HepG2 (cell line): ENCODE results near the gene SLC22A15. TPM values are rescaled to one million over a fixed set of nuclear protein-coding genes. Genes with fewer than 3 reads are reported as not detected.

Source experiments
- ATAC-seq: fragments of 200-7000 bp; cut with Tn5 transposase; 3 replicates; pipeline ENCODE4 v1.9.1; 2020; ENCODE audit warnings: mild to moderate bottlenecking, moderate library complexity
- BruUV-seq: library from RNA; stranded (reverse); fragments of 400-500 nt; replicated peaks from 2 replicates; lab custom pipeline; 2021; lab: Mats Ljungman, UMichigan
- CTCF ChIA-PET: fragments of 300-600 bp; formaldehyde crosslinking; extraction: SDS; loops from one replicate; lab custom pipeline; 2021; ENCODE audit warnings: low total read pairs, inconsistent platforms, low intra/inter-chr PET ratio; lab: Yijun Ruan, JAX
- POLR2A ChIA-PET: fragments of 350-600 bp; sonication (Branson Sonifier 250); formaldehyde crosslinking; loops from one replicate; lab custom pipeline; 2020; ENCODE audit warnings: antibody characterized with exemption, inconsistent platforms; lab: Yijun Ruan, JAX
- DNase-seq: peaks from one replicate; pipeline ENCODE4 v3.0.0-alpha.2; 2015; ENCODE audit warnings: low spot score
- FAIRE-seq: peaks from 3 replicates; lab custom pipeline; 2011; peaks lifted over from hg19 to GRCh38; lab: Jason Lieb, UNC
- H2AFZ ChIP-seq: one replicate; pipeline ENCODE4 v1.6.1; 2011; ENCODE audit warnings: low read length, inconsistent platforms
- H3K27ac ChIP-seq: fragments of 300-600 bp; 3 replicates; pipeline ENCODE4 v1.8.0; 2011; ENCODE audit warnings: mixed run types, mild to moderate bottlenecking, mixed read lengths, low read length, inconsistent platforms; ENCODE audit not compliant: insufficient read depth; ENCODE audit errors: extremely low read length
- H3K27me3 ChIP-seq, 2 experiments: fragments of 200-600 bp in 1 of 2; 2 replicates in 1 of 2; 3 replicates in 1 of 2; pipeline versions ENCODE4 v1.6.0 to v1.8.0; 2011; ENCODE audit warnings: low read length in 2 of 2, mild to moderate bottlenecking in 2 of 2, moderate library complexity in 2 of 2, inconsistent platforms in 1 of 2; ENCODE audit not compliant: insufficient read depth in 2 of 2, control insufficient read depth in 1 of 2
- H3K36me3 ChIP-seq, 2 experiments: fragments of 200-600 bp in 1 of 2; replicated peaks in 1 of 2; 2 replicates in 1 of 2; 3 replicates in 1 of 2; pipeline versions ENCODE4 v1.5.1 to v1.8.0; 2011; ENCODE audit warnings: low read length in 2 of 2, inconsistent platforms in 1 of 2; ENCODE audit not compliant: insufficient read depth in 2 of 2, control insufficient read depth in 1 of 2
- H3K4me1 ChIP-seq: 2 replicates; pipeline ENCODE4 v1.5.1; 2012; ENCODE audit warnings: low read length, inconsistent platforms; ENCODE audit not compliant: insufficient read depth
- H3K4me2 ChIP-seq: 2 replicates; pipeline ENCODE4 v1.6.0; 2011; ENCODE audit warnings: low read depth, low read length, inconsistent platforms
- H3K4me3 ChIP-seq, 3 experiments: fragments of 200-600 bp in 1 of 3; sonication (generic), shearing (Covaris generic) in 1 of 3; replicated peaks in 1 of 3; 2 replicates each; pipeline ENCODE4 v1.5.1; 2011 to 2016; ENCODE audit warnings: low read length in 3 of 3, inconsistent platforms in 2 of 3, low read depth in 2 of 3, mild to moderate bottlenecking in 2 of 3, control low read depth in 1 of 3, mixed read lengths in 1 of 3; ENCODE audit not compliant: insufficient read depth in 1 of 3
- H3K79me2 ChIP-seq: one replicate; pipeline ENCODE4 v1.6.1; 2011; ENCODE audit warnings: low read length, inconsistent platforms; ENCODE audit not compliant: insufficient read depth
- H3K9ac ChIP-seq: 2 replicates; pipeline ENCODE4 v1.6.0; 2011; ENCODE audit warnings: mild to moderate bottlenecking, low read depth, low read length, inconsistent platforms; ENCODE audit not compliant: insufficient read depth
- H3K9me3 ChIP-seq: 2 replicates; pipeline ENCODE4 v1.5.1; 2012; ENCODE audit warnings: mild to moderate bottlenecking, low read length
- H4K20me1 ChIP-seq: 2 replicates; pipeline ENCODE4 v1.6.0; 2011; ENCODE audit warnings: inconsistent platforms, mild to moderate bottlenecking, low read length, moderate library complexity; ENCODE audit not compliant: insufficient read depth
- ATRX ChIP-seq: sonication (generic); formaldehyde crosslinking; IDR thresholded peaks from 2 replicates; pipeline ENCODE4 v1.4.0; 2020; ENCODE audit warnings: missing genetic modification reagents, borderline replicate concordance
- FOSL2 ChIP-seq: sonication (generic); formaldehyde crosslinking; IDR thresholded peaks from 2 replicates; pipeline ENCODE4 v1.4.0; 2020; ENCODE audit warnings: missing genetic modification reagents
- FOXA1 ChIP-seq, 2 experiments: fragments of 450-650 bp in 1 of 2; sonication (generic) in 1 of 2; formaldehyde crosslinking in 1 of 2; IDR thresholded peaks; 2 replicates each; pipeline versions ENCODE4 v1.4.0 to v1.6.1; 2016 to 2020; ENCODE audit warnings: missing genetic modification reagents in 1 of 2
- KLF9 ChIP-seq: IDR thresholded peaks from 2 replicates; pipeline ENCODE4 v1.6.1; 2016; ENCODE audit warnings: low read depth
- MTA1 ChIP-seq: sonication (generic); formaldehyde crosslinking; IDR thresholded peaks from 2 replicates; pipeline ENCODE4 v1.4.0; 2020; ENCODE audit warnings: missing genetic modification reagents, mild to moderate bottlenecking, borderline replicate concordance
- ONECUT2 ChIP-seq: sonication (generic); formaldehyde crosslinking; IDR thresholded peaks from 2 replicates; pipeline ENCODE4 v1.4.0; 2020; ENCODE audit warnings: missing genetic modification reagents
- POLR2AphosphoS2 ChIP-seq: IDR thresholded peaks from 2 replicates; pipeline ENCODE4 v1.6.1; 2011; ENCODE audit warnings: low read depth, low read length, improper control_type of control experiment
- RBM39 ChIP-seq: fragments of 200-400 bp; formaldehyde crosslinking; IDR thresholded peaks from one replicate; pipeline ENCODE4 v1.6.1; 2018; ENCODE audit warnings: antibody characterized with exemption, mild to moderate bottlenecking, low read depth, low read length; ENCODE audit not compliant: poor library complexity, severe bottlenecking
- RXRB ChIP-seq: IDR thresholded peaks from 2 replicates; pipeline ENCODE4 v1.6.1; 2016; ENCODE audit warnings: borderline replicate concordance, missing genetic modification reagents, missing compliant biosample characterization
- SMAD1 ChIP-seq: sonication (generic); formaldehyde crosslinking; IDR thresholded peaks from 2 replicates; pipeline ENCODE4 v1.4.0; 2020; ENCODE audit warnings: missing genetic modification reagents, low read depth, mild to moderate bottlenecking, borderline replicate concordance
- SRSF1 ChIP-seq: fragments of 200-400 bp; formaldehyde crosslinking; optimal IDR thresholded peaks from 2 replicates; pipeline ENCODE3; 2017; ENCODE audit warnings: mild to moderate bottlenecking, low read depth, low read length, moderate library complexity
- TEAD3 ChIP-seq: optimal IDR thresholded peaks from 2 replicates; pipeline ENCODE3; 2016; ENCODE audit warnings: borderline replicate concordance
- ZNF350 ChIP-seq: sonication (generic); formaldehyde crosslinking; IDR thresholded peaks from 2 replicates; pipeline ENCODE4 v1.4.0; 2020; ENCODE audit warnings: mild to moderate bottlenecking, low read depth, missing genetic modification reagents, borderline replicate concordance
- ZNF674 ChIP-seq: sonication (generic); formaldehyde crosslinking; IDR thresholded peaks from 2 replicates; pipeline ENCODE4 v1.5.0; 2020; ENCODE audit warnings: low read depth, mild to moderate bottlenecking, missing genetic modification reagents
- WGBS: methylation state at CpG from one replicate; pipeline ENCODE4 v1.1.6; 2017; ENCODE audit warnings: low lambda C conversion rate; 5-methylcytosine and 5-hydroxymethylcytosine counted together
- in situ Hi-C: cut with HindIII; loops from 2 replicates; pipeline ENCODE4 v1.10.0; 2017; ENCODE audit warnings: low pct_unique_long_range_greater_than_20kb; ENCODE audit not compliant: extremely low pct_ligation_motif_present
- intact Hi-C: fragments of 100-400 bp; cut with micrococcal nuclease; formaldehyde crosslinking; loops from one replicate; pipeline ENCODE4 v1.10.0; 2022; ENCODE audit not compliant: unreplicated experiment
- polyA plus RNA-seq, 8 experiments: library from polyadenylated mRNA; depleted of rRNA in 3 of 8; stranded (reverse) in 7 of 8; unstranded in 1 of 8; fragments of >200 nt; fragmentation: Illumina TruSeq in 4 of 8; extraction: Trizol in 4 of 8; gene quantifications; 2 replicates each; pipeline versions ENCODE4 v1.2.1 to v1.2.3, GENCODE V29; 2011 to 2016; ENCODE audit warnings: low read depth in 4 of 8, missing spikeins in 1 of 8, mixed read lengths in 1 of 8; ENCODE audit not compliant: insufficient read depth in 1 of 8
- total RNA-seq, 5 experiments: library from RNA; depleted of rRNA; stranded (reverse); fragments of >200 nt; fragmentation: Illumina TruSeq; extraction: Trizol; gene quantifications; 2 replicates each; pipeline ENCODE4 v1.2.3, GENCODE V29; 2016; ENCODE audit warnings: low read depth in 1 of 5
- TF ChIP-seq, protein P1 (sequence below): sonication (generic); formaldehyde crosslinking; conservative IDR thresholded peaks from 2 replicates; pipeline ENCODE4 v1.4.0; 2020; ENCODE audit warnings: missing genetic modification reagents
- TF ChIP-seq, protein P2 (sequence below): sonication (generic); formaldehyde crosslinking; IDR thresholded peaks from 2 replicates; pipeline ENCODE4 v1.9.0; 2021; ENCODE audit warnings: missing genetic modification reagents, mild to moderate bottlenecking, borderline replicate concordance
- TF ChIP-seq, protein P3 (sequence below): sonication (generic); formaldehyde crosslinking; IDR thresholded peaks from 2 replicates; pipeline ENCODE4 v1.5.0; 2020; ENCODE audit warnings: mild to moderate bottlenecking, missing genetic modification reagents
- TF ChIP-seq, protein P4 (sequence below): sonication (generic); formaldehyde crosslinking; IDR thresholded peaks from 2 replicates; pipeline ENCODE4 v1.8.0; 2023; ENCODE audit warnings: mild to moderate bottlenecking, missing genetic modification reagents

SLC22A15 gene
- total and polyA plus RNA-seq, 2 of the 13 experiments (the other 11 are each of a cell fraction or from before 2014, with no cell fraction given): 0.24 to 1.7 TPM

DNA sequence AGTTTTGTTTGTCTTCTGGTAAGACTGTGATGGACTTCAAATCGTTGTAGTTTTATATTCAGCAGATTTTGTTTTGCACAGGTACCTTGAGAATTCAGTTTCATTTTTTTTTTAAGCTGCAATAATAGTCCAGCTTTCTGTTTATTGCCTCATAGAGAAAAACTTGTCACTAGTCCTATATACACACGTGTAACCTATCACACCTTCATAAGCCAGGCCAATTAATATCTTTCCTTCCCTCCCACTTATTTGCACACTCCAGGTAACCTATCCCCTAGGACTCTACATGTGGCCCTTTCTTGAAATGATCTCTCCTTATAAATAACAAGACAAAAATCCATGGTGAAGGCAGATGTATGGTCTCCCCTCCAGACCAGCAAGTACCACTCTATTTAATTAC, 62.4 kb downstream of the SLC22A15 start (continued):
- TF ChIP-seq, protein P1, sequence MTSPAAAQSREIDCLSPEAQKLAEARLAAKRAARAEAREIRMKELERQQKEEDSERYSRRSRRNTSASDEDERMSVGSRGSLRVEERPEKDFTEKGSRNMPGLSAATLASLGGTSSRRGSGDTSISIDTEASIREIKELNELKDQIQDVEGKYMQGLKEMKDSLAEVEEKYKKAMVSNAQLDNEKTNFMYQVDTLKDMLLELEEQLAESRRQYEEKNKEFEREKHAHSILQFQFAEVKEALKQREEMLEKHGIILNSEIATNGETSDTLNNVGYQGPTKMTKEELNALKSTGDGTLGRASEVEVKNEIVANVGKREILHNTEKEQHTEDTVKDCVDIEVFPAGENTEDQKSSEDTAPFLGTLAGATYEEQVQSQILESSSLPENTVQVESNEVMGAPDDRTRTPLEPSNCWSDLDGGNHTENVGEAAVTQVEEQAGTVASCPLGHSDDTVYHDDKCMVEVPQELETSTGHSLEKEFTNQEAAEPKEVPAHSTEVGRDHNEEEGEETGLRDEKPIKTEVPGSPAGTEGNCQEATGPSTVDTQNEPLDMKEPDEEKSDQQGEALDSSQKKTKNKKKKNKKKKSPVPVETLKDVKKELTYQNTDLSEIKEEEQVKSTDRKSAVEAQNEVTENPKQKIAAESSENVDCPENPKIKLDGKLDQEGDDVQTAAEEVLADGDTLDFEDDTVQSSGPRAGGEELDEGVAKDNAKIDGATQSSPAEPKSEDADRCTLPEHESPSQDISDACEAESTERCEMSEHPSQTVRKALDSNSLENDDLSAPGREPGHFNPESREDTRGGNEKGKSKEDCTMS (CRISPR knock-in tag): no peak

DNA sequence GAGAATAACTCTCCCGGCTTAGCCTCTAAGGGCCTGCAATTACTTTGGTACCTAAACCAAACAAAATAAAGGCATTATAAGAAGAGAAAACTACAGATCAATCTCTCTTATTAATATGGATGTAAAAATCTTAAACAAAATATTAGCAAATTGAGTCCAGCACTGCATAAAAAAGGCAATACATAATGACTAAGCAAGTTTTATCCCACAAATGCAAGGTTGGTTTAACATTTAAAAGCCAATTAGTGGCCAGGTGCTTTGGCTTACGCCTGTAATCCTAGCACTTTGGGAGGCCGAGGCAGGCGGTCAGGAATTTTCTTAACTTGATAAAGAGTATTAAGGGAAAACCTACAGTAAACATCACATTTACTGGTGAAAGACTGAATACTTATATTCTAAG, 67.8 kb downstream of the SLC22A15 start:
- ChIA-PET CTCF (no interaction called here), POLR2A (no interaction called here)
- no peak overlapping the region for H3K4me3 ChIP-seq
- in situ Hi-C loops: no loop called here
- intact Hi-C loops: no loop called here
- H4K20me1 ChIP-seq: no peaks in the 10 kb centered on the region
- no peak for ATAC-seq
- 87% methylated on average over 4 of the region's 4 CpGs for WGBS
- no peak overlapping the region for H3K4me2 ChIP-seq
- no TSS peak for BruUV-seq
- H3K79me2 ChIP-seq: no peaks in the 10 kb centered on the region
- H3K36me3 ChIP-seq: no peaks in the 10 kb centered on the region
- TF ChIP-seq KLF9 (CRISPR knock-in tag) (no peak), RBM39 (no peak), MTA1 (no peak), FOSL2 (CRISPR knock-in tag) (no peak), POLR2AphosphoS2 (no peak), FOXA1 (IDR thresholded peaks at IDR 0.05) (no peak), FOXA1 (CRISPR knock-in tag; IDR thresholded peaks at IDR 0.05) (no peak), ZNF350 (CRISPR knock-in tag) (no peak), TEAD3 (CRISPR knock-in tag) (no peak), SRSF1 (no peak), ZNF674 (CRISPR knock-in tag) (no peak), RXRB (no peak), ATRX (no peak), SMAD1 (no peak), ONECUT2 (CRISPR knock-in tag) (no peak)
- TF ChIP-seq, protein P2, sequence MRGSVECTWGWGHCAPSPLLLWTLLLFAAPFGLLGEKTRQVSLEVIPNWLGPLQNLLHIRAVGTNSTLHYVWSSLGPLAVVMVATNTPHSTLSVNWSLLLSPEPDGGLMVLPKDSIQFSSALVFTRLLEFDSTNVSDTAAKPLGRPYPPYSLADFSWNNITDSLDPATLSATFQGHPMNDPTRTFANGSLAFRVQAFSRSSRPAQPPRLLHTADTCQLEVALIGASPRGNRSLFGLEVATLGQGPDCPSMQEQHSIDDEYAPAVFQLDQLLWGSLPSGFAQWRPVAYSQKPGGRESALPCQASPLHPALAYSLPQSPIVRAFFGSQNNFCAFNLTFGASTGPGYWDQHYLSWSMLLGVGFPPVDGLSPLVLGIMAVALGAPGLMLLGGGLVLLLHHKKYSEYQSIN (CRISPR knock-in tag): no peak
- TF ChIP-seq, protein P3, sequence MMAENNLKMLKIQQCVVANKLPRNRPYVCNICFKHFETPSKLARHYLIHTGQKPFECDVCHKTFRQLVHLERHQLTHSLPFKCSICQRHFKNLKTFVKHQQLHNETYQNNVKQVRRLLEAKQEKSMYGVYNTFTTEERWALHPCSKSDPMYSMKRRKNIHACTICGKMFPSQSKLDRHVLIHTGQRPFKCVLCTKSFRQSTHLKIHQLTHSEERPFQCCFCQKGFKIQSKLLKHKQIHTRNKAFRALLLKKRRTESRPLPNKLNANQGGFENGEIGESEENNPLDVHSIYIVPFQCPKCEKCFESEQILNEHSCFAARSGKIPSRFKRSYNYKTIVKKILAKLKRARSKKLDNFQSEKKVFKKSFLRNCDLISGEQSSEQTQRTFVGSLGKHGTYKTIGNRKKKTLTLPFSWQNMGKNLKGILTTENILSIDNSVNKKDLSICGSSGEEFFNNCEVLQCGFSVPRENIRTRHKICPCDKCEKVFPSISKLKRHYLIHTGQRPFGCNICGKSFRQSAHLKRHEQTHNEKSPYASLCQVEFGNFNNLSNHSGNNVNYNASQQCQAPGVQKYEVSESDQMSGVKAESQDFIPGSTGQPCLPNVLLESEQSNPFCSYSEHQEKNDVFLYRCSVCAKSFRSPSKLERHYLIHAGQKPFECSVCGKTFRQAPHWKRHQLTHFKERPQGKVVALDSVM (CRISPR knock-in tag): no peak
- TF ChIP-seq, protein P4, sequence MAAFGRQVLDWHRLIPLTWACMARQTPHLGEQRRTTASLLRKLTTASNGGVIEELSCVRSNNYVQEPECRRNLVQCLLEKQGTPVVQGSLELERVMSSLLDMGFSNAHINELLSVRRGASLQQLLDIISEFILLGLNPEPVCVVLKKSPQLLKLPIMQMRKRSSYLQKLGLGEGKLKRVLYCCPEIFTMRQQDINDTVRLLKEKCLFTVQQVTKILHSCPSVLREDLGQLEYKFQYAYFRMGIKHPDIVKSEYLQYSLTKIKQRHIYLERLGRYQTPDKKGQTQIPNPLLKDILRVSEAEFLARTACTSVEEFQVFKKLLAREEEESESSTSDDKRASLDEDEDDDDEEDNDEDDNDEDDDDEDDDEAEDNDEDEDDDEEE (CRISPR knock-in tag): no peak
- H3K9me3 ChIP-seq: no peaks in the 10 kb centered on the region
- H2AFZ ChIP-seq: no peak overlapping the region
- no peak for DNase-seq
- no peaks in the 10 kb centered on the region for H3K4me1 ChIP-seq
- H3K27me3 ChIP-seq: no peaks in the 10 kb centered on the region
- H3K9ac ChIP-seq: no peak overlapping the region
- no peak overlapping the region for H3K27ac ChIP-seq
- no peak for FAIRE-seq
